OCI-LY7 (cell line): ENCODE results near the gene TMEM176A. TPM values are rescaled to one million over a fixed set of nuclear protein-coding genes. Genes with fewer than 3 reads are reported as not detected.

Source experiments
- BruUV-seq: library from RNA; stranded (reverse); fragments of 400-500 nt; replicated peaks from 2 replicates; lab custom pipeline; 2021; lab: Mats Ljungman, UMichigan
- CTCF ChIA-PET: fragments of 300-600 bp; sonication (Branson Sonifier 250); formaldehyde crosslinking; loops from one replicate; lab custom pipeline; 2022; ENCODE audit warnings: antibody characterized with exemption; ENCODE audit not compliant: unreplicated experiment; lab: Charles Lee
- POLR2A ChIA-PET: fragments of 300-600 bp; sonication (Branson Sonifier 250); formaldehyde crosslinking; loops from one replicate; lab custom pipeline; 2022; ENCODE audit warnings: antibody characterized with exemption; lab: Charles Lee
- DNase-seq: peaks from one replicate; pipeline ENCODE4 v3.0.0-alpha.2; 2015; ENCODE audit warnings: low spot score
- H2AFZ ChIP-seq: fragments of 200-600 bp; sonication (generic), shearing (Covaris generic); 2 replicates; pipeline ENCODE4 v1.6.1; 2014; ENCODE audit warnings: mild to moderate bottlenecking, antibody characterized with exemption, low read length, moderate library complexity
- H3K27ac ChIP-seq: fragments of 200-600 bp; sonication (generic); 2 replicates; pipeline ENCODE4 v1.5.1; 2014; ENCODE audit warnings: mixed run types, low read depth, mild to moderate bottlenecking, moderate library complexity, low read length, inconsistent platforms; ENCODE audit not compliant: poor library complexity, severe bottlenecking
- H3K36me3 ChIP-seq: fragments of 200-600 bp; sonication (generic); 2 replicates; pipeline ENCODE4 v1.6.1; 2014; ENCODE audit warnings: mild to moderate bottlenecking, antibody characterized with exemption, low read length, moderate library complexity, mixed read lengths; ENCODE audit not compliant: insufficient read depth
- H3K4me1 ChIP-seq: fragments of 200-600 bp; sonication (generic); 2 replicates; pipeline ENCODE4 v1.5.1; 2014; ENCODE audit warnings: mild to moderate bottlenecking, low read length; ENCODE audit not compliant: insufficient read depth, poor library complexity, severe bottlenecking
- H3K4me2 ChIP-seq: fragments of 200-600 bp; sonication (generic); 2 replicates; pipeline ENCODE4 v1.6.1; 2014; ENCODE audit warnings: mild to moderate bottlenecking, low read length
- H3K4me3 ChIP-seq: fragments of 200-600 bp; sonication (generic); 2 replicates; pipeline ENCODE4 v1.5.1; 2014; ENCODE audit warnings: mild to moderate bottlenecking, low read depth, low read length; ENCODE audit not compliant: poor library complexity, severe bottlenecking
- H3K79me2 ChIP-seq: fragments of 200-600 bp; sonication (generic); 2 replicates; pipeline ENCODE4 v1.6.1; 2016; ENCODE audit warnings: low read depth, mild to moderate bottlenecking, low read length, moderate library complexity, mixed read lengths; ENCODE audit not compliant: insufficient read depth
- H3K9me2 ChIP-seq: fragments of 200-600 bp; sonication (generic); 2 replicates; pipeline ENCODE4 v1.6.1; 2016; ENCODE audit warnings: mild to moderate bottlenecking, low read length, mixed read lengths; ENCODE audit not compliant: insufficient read depth
- H3K9me3 ChIP-seq: fragments of 200-600 bp; sonication (generic); 2 replicates; pipeline ENCODE4 v1.6.1; 2014; ENCODE audit warnings: mild to moderate bottlenecking, mixed run types, low read length, mixed read lengths
- H4K20me1 ChIP-seq: fragments of 200-600 bp; sonication (generic); 2 replicates; pipeline ENCODE4 v1.6.1; 2014; ENCODE audit warnings: mild to moderate bottlenecking, antibody characterized with exemption, low read length, moderate library complexity, mixed read lengths; ENCODE audit not compliant: insufficient read depth
- EZH2phosphoT487 ChIP-seq: fragments of 200-600 bp; sonication (generic); IDR thresholded peaks from 2 replicates; pipeline ENCODE4 v1.6.1; 2018; ENCODE audit warnings: low read depth, borderline replicate concordance, mild to moderate bottlenecking, mixed run types, antibody characterized with exemption, low read length, moderate library complexity, mixed read lengths
- intact Hi-C: fragments of 100-400 bp; cut with micrococcal nuclease; formaldehyde crosslinking; loops from one replicate; pipeline ENCODE4 v1.10.0; 2022; ENCODE audit not compliant: unreplicated experiment
- total RNA-seq, 2 experiments: library from RNA; depleted of rRNA in 1 of 2; stranded (reverse); fragments of >200 nt in 1 of 2; shearing (Covaris generic) in 1 of 2; gene quantifications; 2 replicates each; pipeline ENCODE4 v1.2.3, GENCODE V29; 2014 to 2022
- TF ChIP-seq, protein P1 (sequence below): fragments of 200-600 bp; sonication (generic); conservative IDR thresholded peaks from 2 replicates; pipeline ENCODE4 v1.5.1; 2014; ENCODE audit warnings: mild to moderate bottlenecking, antibody characterized with exemption, low read length, moderate library complexity, mixed read lengths

Gene TMEM176A
- total RNA-seq, 2 experiments from 2014 or later: not detected

DNA sequence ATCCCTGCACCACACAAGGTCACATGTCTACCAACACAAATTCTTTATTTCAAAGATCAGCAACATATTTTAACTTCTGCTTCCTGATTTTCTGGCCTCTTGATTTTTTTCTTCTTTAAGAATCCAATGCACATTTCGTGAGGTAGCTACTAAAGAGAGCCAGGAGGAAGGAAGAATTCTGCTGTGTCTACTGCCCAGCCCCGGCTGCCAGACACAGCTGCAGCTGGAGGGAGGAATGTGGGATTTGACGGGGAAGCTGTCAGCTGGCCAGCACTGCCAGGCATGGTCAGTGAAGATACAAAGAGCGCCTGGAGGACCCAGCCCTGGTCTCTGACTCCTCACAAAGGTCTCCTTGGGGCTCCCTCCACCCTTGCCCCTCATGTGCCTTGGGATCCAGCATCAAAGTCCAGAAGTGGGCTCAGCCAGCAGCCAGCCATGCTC is 44.9 kb downstream of the TMEM176A start:
- H3K27ac ChIP-seq: no peak overlapping the region
- BruUV-seq: no TSS peak
- H3K4me1 ChIP-seq: no peaks in the 10 kb centered on the region
- H2AFZ ChIP-seq: no peak overlapping the region
- POLR2A ChIA-PET: no interaction called here
- no peak overlapping the region for H3K4me3 ChIP-seq
- H3K79me2 ChIP-seq: no peaks in the 10 kb centered on the region
- CTCF ChIA-PET: no interaction called here
- no peak overlapping the region for H3K4me2 ChIP-seq
- H4K20me1 ChIP-seq: no peaks in the 10 kb centered on the region
- no peaks in the 10 kb centered on the region for H3K9me2 ChIP-seq
- no peaks in the 10 kb centered on the region for H3K36me3 ChIP-seq
- DNase-seq: no peak
- intact Hi-C loops: no loop called here
- no peaks in the 10 kb centered on the region for H3K9me3 ChIP-seq
- TF ChIP-seq, protein P1, sequence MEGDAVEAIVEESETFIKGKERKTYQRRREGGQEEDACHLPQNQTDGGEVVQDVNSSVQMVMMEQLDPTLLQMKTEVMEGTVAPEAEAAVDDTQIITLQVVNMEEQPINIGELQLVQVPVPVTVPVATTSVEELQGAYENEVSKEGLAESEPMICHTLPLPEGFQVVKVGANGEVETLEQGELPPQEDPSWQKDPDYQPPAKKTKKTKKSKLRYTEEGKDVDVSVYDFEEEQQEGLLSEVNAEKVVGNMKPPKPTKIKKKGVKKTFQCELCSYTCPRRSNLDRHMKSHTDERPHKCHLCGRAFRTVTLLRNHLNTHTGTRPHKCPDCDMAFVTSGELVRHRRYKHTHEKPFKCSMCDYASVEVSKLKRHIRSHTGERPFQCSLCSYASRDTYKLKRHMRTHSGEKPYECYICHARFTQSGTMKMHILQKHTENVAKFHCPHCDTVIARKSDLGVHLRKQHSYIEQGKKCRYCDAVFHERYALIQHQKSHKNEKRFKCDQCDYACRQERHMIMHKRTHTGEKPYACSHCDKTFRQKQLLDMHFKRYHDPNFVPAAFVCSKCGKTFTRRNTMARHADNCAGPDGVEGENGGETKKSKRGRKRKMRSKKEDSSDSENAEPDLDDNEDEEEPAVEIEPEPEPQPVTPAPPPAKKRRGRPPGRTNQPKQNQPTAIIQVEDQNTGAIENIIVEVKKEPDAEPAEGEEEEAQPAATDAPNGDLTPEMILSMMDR: no peak
- TF ChIP-seq EZH2phosphoT487: no peak

DNA sequence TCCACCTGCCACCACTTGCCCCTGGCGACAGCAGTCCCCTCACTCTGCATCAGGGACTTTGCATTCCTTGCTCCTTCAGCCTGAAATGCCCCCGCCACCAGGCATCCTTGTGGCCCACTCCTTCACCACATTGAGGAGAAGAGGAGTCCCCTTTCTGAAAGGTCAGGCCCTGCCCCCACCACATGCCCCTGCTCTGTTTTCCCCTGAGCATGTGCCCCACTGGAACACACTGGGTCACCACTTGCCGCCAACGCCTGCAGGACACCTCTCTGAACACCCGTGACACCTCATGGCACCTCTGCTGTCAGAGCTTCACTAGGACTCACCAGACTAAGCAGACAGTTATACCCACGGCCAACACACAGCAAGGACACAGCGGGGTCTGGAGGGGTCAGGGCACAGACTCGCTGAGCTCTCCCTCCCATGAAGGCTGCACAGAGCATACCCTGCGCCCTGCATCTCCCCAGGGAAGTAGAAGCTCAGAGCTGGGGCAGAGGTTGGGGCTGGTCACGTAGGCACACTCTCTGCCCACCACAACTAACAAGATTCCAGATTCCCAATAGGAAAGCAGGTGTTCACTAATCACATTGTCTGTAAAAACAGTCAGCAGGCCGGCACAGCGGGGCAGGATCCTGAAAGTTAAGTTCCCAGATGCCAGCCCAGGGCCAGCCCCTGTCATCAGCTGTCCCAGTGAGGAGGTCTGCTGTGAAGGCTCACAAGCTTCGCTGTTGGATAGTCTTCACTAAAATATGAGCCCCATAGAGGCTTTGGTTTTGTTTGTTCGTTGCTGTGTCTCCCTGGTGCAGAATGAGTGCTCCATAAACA is 45.9 kb downstream of the TMEM176A start:
- H3K4me1 ChIP-seq: no peaks in the 10 kb centered on the region
- no peaks in the 10 kb centered on the region for H3K36me3 ChIP-seq
- H3K4me3 ChIP-seq: no peak overlapping the region
- ChIA-PET CTCF (no interaction called here), POLR2A (no interaction called here)
- no peaks in the 10 kb centered on the region for H3K79me2 ChIP-seq
- H3K9me3 ChIP-seq: no peaks in the 10 kb centered on the region
- TF ChIP-seq, protein P1: no peak
- no peak for TF ChIP-seq EZH2phosphoT487
- no peak for DNase-seq
- H2AFZ ChIP-seq: no peak overlapping the region
- intact Hi-C loops: no loop called here
- H3K9me2 ChIP-seq: no peaks in the 10 kb centered on the region
- H3K4me2 ChIP-seq: no peak overlapping the region
- H3K27ac ChIP-seq: no peak overlapping the region
- H4K20me1 ChIP-seq: no peaks in the 10 kb centered on the region
- no TSS peak for BruUV-seq

DNA sequence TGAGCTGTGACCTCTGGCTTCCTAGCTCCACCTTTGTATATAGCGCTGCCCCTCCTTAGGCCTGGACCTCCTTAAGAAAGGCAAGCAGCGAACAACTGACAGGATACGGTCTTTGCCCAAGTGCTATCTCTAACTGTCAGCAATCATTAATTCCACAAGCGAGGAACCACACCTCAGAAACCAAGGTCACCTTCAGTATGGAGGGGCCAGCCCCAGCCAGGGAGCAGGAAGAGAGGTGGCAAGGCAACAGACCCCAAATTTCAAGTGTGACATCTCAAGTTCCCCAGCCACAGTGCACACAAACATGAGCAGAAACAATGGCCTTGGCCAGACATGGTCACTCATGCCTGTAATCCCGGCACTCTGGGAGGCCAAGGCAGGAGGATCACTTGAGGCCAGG is 47.0 kb downstream of the TMEM176A start:
- POLR2A ChIA-PET: no interaction called here
- no peak overlapping the region for H3K4me3 ChIP-seq
- intact Hi-C loops: no loop called here
- H3K79me2 ChIP-seq: no peaks in the 10 kb centered on the region
- CTCF ChIA-PET: no interaction called here
- BruUV-seq: no TSS peak
- H3K36me3 ChIP-seq: no peaks in the 10 kb centered on the region
- H3K4me1 ChIP-seq: no peaks in the 10 kb centered on the region
- no peaks in the 10 kb centered on the region for H4K20me1 ChIP-seq
- H2AFZ ChIP-seq: no peak overlapping the region
- no peak for DNase-seq
- H3K27ac ChIP-seq: no peak overlapping the region
- no peaks in the 10 kb centered on the region for H3K9me2 ChIP-seq
- no peak for TF ChIP-seq EZH2phosphoT487
- TF ChIP-seq, protein P1: no peak
- no peak overlapping the region for H3K4me2 ChIP-seq
- H3K9me3 ChIP-seq: no peaks in the 10 kb centered on the region
